OCI-LY7 (cell line): ENCODE measurements around the gene OR2M3.

Experiments used
- EZH2phosphoT487 ChIP-seq: fragments of 200-600 bp; sonication (generic); IDR thresholded peaks from 2 replicates; pipeline ENCODE4 v1.6.1; 2018; ENCODE audit warnings: low read depth, borderline replicate concordance, mild to moderate bottlenecking, mixed run types, antibody characterized with exemption, low read length, moderate library complexity, mixed read lengths
- TF ChIP-seq, protein P1 (sequence below): fragments of 200-600 bp; sonication (generic); conservative IDR thresholded peaks from 2 replicates; pipeline ENCODE4 v1.5.1; 2014; ENCODE audit warnings: mild to moderate bottlenecking, antibody characterized with exemption, low read length, moderate library complexity, mixed read lengths

- TF ChIP-seq, protein P1, sequence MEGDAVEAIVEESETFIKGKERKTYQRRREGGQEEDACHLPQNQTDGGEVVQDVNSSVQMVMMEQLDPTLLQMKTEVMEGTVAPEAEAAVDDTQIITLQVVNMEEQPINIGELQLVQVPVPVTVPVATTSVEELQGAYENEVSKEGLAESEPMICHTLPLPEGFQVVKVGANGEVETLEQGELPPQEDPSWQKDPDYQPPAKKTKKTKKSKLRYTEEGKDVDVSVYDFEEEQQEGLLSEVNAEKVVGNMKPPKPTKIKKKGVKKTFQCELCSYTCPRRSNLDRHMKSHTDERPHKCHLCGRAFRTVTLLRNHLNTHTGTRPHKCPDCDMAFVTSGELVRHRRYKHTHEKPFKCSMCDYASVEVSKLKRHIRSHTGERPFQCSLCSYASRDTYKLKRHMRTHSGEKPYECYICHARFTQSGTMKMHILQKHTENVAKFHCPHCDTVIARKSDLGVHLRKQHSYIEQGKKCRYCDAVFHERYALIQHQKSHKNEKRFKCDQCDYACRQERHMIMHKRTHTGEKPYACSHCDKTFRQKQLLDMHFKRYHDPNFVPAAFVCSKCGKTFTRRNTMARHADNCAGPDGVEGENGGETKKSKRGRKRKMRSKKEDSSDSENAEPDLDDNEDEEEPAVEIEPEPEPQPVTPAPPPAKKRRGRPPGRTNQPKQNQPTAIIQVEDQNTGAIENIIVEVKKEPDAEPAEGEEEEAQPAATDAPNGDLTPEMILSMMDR, result no peak
- no peak for TF ChIP-seq EZH2phosphoT487
Observed at GRCh38 chr1:248194117-248194516, 2.9 kb upstream of the OR2M3 start.
